ENCODE results near the gene COLEC11.

Gene COLEC11

DNA sequence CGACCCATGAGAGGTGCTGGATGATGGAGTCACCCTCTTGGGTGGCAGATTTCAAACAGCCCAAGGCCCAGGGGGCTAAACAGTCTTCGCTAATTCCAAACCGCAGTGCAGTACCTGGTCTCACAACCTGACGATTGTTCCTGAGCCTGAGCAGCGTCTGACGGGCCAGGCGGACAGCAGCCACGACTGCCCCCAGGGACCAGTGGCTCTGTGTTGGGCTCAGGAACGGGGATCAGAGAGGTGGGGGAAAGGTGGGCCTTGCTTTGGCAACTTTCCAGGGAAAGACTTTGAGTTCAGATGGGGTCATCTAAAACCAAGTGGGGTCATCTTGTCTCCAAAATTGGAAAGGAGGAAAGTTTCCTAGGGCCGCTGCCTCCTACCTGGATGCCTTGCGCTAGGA lies 492 bp downstream of the COLEC11 start:
- TF ChIP-seq POLR2A (IDR thresholded peaks at IDR 0.05; ENCODE audit: low read length) (no peak), GATA1 (IDR thresholded peaks at IDR 0.05; ENCODE audit: low read depth, low read length) (no peak)
- no peak for DNase-seq

DNA sequence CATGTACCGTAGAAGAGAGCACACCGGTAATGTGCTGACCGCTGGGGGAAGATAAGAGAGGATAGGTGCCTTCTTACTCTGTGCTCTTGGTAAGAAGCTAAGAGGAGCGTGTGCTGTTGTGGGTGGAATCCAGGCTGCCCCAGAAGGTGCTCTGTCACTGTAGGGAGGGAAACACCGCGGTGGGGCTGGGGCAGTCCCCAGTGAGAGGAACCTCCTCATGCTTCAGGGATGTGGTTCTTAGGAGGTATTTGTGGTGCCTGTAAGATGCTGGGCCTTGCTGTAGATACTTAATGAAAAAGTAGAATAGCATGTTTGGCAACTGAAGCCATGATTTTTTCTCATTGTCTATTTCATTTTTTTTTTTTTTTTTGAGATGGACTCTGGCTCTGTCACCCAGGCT lies 1.1 kb downstream of the COLEC11 start:
- no peak for DNase-seq
- no peak for TF ChIP-seq GATA1 (IDR thresholded peaks at IDR 0.05; ENCODE audit: low read depth, low read length)
- TF ChIP-seq POLR2A (IDR thresholded peaks at IDR 0.05; ENCODE audit: low read length), result no peak

DNA sequence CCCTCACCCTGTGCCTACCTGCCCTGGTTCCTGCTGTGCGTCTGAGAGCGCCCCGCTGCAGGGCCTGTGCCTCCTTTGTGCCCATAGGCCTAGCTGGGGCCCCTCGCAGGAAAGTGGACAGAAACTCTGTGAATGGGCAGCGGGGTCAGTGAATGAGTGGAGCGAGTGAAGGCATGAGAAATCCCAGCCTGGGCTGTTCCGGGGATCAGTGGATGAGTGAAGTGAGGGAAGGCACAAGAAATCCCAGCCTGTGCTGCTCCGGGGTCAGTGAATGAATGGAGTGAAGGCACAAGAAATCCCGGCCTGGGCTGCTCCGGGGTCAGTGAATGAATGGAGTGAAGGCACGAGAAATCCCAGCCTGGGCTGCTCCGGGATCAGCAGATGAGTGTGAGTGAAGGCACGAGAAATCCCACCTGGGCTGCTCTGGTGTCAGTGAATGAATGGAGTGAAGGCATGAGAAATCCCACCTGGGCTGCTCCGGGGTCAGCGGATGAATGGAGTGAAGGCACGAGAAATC lies 2.0 kb downstream of the COLEC11 start:
- no peak for TF ChIP-seq POLR2A (IDR thresholded peaks at IDR 0.05; ENCODE audit: low read length)
- no peak for TF ChIP-seq GATA1 (IDR thresholded peaks at IDR 0.05; ENCODE audit: low read depth, low read length)
- DNase-seq, result no peak

DNA sequence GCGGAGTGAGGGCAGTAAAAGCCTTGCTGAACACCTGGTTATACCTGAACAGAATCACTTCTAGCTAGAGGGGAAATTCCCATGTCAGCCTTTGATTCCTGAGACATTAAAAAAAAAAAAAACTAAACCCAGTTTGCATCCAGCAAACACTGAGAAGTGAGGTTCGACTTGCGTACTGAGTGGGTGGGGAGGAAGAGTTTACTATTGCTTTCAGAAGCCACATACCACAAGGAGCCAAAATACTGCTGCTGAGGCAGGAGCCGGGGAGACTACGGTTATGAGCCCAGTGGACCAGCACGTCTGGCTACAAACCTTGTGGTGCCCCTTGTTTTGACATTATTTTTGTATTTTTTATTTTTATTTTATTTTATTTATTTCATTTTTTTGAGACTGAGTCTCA lies 2.7 kb downstream of the COLEC11 start:
- no peak for TF ChIP-seq POLR2A (IDR thresholded peaks at IDR 0.05; ENCODE audit: low read length)
- no peak for TF ChIP-seq GATA1 (IDR thresholded peaks at IDR 0.05; ENCODE audit: low read depth, low read length)
- no peak for DNase-seq

DNA sequence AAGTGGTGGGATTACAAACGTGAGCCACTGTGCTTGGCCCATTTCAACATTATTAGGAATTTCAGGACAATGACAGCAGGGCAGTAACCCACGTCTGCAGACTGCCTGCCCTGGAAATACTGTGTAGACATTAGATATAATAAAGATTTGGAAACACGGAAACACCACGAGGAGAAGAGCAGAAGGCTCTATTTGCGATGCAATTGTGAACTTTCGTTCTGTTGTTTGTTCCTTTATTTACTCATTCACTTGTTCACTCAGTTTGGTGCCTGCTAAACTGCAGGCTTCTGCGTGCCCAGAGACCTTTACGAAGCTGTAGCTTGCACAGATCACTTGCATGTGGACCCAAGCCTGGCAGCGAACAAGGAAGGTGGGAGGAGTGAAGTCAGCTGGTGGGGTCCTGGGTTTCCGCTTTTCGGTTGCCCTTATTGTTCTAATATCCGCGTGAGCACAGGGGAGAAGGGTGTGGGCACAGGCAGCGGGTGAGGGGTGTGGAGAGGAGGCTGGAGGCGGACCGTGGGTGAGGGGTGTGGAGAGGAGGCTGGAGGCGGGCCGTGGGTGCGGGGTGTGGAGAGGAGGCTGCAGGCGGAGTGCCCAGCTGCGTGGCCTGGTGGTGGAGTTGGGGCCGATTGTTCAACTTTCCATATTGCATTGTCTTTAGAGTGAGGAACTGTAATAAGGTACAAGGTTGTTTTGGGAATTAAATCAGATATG lies 3.4 kb downstream of the COLEC11 start:
- TF ChIP-seq GATA1 (IDR thresholded peaks at IDR 0.05; ENCODE audit: low read depth, low read length) (no peak), POLR2A (IDR thresholded peaks at IDR 0.05; ENCODE audit: low read length) (no peak)
- no peak for DNase-seq

DNA sequence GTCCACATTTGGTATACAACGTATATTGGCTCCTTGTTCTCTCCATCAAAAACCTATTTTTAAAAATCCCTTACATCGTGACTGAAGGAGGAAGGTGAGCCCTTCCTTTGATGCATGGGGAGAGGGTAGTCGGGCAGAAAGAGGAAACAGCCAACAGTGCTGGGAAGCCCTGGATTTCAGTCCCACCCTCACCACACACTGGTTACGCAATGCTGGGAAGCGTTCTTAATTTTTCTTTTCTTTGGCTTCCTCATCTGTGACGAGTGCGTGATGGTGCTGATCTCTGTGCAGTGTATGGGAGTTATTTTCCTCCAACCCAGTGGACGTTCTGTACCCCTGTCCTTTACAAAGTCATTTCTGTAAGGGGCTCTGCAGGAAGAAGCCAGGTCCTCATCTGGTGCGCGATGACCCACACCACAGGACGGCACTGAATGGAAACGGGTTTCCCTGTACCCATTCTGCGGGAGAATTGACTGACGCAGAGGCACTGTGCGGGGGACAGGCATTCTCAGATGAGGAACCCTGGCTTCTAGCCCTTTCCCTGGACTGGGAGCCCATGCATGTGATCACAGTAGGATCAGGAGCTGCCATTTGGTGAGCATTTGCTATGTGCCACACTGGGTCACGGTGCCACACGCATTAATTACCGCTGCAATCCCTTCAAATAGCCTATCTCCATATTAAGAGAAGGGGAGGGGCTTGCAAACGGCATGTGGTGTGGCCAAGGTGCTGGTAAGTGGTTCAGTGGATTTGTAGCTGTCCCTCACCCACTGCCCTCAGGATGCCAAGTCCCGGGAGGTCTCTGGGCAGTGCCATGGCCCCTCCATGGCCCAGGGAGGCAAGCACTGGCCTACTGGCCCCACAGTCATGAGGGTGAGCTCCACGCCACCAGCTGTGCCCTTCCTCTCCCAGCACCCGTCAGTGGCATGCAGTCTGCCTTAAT lies 4.3 kb downstream of the COLEC11 start:
- TF ChIP-seq GATA1 (IDR thresholded peaks at IDR 0.05; ENCODE audit: low read depth, low read length) (no peak), POLR2A (IDR thresholded peaks at IDR 0.05; ENCODE audit: low read length) (no peak)
- DNase-seq, result no peak

DNA sequence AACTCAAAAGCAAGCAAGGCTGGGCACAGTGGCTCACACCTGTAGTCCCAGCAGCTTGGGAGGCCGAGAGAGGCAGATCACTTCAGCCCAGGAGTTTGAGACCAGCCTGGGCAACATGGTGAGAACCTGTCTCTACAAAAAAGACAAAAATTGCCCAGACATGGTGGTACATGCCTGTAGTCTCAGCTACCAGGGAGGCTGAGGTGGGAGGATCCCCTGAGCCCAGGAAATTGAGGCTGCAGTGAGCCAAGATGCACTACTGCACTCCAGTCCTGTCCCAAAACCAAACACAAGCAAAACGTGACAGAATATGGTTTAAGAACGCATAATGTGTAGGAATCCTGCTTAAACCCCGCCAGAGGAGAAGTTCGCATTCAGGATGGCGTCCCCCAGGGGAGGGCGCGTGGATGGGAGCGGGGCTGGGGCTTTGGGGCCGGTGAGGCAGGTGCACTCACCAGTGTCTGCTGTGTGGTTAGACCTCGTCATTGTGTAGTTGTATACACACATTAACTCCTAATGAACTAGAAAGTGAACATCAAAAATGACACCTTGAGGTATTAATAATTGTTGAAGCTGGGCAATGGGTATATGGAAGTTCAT lies 5.4 kb downstream of the COLEC11 start:
- DNase-seq, result no peak
- no peak for TF ChIP-seq POLR2A (IDR thresholded peaks at IDR 0.05; ENCODE audit: low read length)

DNA sequence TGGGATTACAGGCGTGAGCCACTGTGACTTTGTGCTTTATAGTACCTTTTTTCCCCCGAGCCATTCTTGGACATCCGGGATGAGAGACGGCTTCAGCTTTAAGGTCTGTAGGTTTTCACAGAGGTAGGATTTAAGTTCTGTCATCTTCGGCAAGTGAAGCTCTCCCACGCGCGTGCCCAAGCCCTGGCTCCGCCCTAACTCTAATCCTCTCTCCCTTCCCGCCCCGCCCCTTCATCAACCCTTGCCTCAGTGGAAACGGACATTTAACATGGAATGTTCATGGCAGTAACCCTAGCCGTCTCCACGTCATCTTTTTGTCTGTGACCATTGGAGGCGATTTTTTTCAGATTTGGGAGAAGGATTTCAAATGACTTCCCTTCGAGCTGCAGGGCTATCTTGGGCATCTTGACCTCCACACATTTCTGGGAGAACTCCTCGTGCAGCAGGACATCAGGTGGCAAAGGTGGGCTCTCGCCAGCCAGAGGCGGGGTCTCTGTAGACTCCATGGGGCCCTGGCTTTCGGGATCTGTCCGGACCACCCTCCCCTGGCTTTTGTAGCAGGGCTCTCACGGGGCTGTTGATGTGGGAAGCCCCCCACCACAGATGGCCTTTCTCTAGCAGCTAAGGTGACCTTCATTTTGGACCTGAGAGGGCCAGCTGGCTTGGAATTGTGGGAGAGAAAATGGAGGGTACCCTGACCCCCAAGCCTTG lies 6.8 kb downstream of the COLEC11 start:
- no peak for TF ChIP-seq GATA1 (IDR thresholded peaks at IDR 0.05; ENCODE audit: low read depth, low read length)
- no peak for TF ChIP-seq POLR2A (IDR thresholded peaks at IDR 0.05; ENCODE audit: low read length)

DNA sequence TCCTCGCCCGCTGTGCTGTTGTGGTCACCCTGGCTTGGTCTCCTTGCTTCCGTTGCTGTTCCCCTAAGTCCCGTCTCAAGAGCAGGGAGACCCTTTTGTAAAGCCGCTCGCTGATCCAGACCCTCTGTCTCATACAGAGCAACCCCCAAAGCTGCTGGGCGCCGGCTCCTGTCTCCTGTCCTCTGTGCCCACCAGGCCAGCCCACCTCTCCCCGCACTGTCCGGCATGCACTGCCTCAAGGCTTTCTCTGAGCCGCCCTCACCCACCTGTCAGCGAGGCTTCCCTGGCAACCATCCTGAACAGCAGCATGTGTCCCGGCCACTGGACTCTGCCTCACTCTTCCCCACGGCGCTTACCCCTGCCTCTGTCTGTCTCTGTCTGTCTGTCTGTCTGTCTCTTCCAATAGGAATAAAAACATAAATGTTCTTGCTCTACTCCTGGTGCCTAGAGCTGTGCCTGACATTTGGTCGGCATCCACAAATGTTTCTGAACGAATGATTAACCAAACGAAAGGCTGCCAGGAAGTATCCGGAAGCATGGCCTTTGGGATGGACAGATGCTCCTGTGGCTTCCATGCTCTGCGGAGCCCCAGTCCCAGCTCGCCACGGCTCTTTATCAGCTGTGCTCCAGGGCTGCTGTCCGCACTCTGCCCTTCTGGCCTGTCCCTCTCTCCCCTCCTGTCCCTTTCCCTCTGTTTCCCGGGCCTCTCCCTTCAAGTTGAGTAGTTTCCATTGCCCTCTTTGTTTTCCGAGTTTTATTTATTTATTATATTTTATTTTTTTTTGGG lies 7.8 kb downstream of the COLEC11 start:
- DNase-seq, result no peak
- TF ChIP-seq POLR2A (IDR thresholded peaks at IDR 0.05; ENCODE audit: low read length) (no peak), GATA1 (IDR thresholded peaks at IDR 0.05; ENCODE audit: low read depth, low read length) (no peak)

More for the DNA sequence above, 6.8 kb downstream of the COLEC11 start:
- no peak for DNase-seq

DNA sequence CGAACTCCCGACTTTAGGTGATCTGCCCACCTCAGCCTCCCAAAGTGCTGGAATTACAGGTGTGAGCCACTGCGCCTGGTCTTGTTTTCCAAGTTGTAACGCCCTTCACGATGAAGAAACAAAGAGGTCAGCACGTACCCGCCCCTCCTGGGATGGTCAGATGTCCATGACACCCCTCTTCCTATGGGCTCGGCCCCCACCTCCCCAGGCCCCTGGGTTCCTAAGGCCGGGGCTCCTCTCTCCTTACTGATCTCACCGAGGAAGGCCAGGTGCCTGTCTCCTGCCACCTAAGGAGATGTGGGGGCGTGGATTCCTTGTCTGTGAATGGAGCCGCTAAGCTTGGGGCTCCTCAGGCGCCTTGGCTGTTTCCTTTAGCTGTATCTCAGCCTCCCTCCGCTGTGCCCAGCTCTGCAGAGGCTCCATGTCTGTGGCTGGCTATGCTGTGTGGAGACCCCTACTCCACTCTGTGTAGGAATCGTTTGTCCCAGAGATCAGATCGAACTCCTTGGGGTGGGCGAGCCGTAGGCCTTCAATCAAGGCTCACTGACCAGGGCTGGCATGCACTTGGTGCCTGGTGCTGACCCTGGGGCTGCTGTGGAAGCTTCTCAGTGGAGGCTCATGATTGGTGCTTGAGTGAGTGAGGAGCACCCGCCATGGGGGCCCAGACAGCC lies 8.8 kb downstream of the COLEC11 start:
- TF ChIP-seq POLR2A (IDR thresholded peaks at IDR 0.05; ENCODE audit: low read length) (no peak), GATA1 (IDR thresholded peaks at IDR 0.05; ENCODE audit: low read depth, low read length) (no peak)

DNA sequence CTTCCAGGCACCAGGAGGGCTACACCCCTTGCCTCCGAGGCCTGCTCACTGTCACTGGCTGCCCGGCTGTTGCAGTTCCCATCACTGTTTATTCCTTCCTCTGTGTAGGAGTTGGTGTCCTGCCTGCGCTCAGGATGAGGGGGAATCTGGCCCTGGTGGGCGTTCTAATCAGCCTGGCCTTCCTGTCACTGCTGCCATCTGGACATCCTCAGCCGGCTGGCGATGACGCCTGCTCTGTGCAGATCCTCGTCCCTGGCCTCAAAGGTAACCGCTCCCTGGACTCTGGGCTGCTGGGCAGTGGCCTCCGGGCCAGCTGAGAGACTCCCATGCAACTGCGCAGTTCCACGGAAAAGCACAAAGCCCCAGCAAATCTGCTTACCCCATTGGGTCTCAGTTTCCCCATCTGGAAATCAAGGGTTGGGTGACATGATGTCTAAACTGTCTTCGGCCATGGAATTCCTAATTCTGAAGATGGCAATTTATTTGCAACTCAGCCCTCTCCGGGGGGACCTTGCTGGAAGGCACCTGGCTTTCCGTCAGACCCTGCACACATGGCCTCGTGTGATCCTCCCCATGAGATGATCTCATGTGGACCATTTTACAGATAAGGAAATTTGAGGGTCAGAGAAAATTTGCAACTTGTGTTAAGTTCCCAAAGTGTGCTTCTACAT lies 9.4 kb downstream of the COLEC11 start:
- no peak for DNase-seq
- no peak for TF ChIP-seq POLR2A (IDR thresholded peaks at IDR 0.05; ENCODE audit: low read length)
- no peak for TF ChIP-seq GATA1 (IDR thresholded peaks at IDR 0.05; ENCODE audit: low read depth, low read length)

More for the DNA sequence above, 8.8 kb downstream of the COLEC11 start:
- no peak for DNase-seq

Measured in erythroblast (primary cell).